CD1c-positive myeloid dendritic cell (primary cell): Measurements from ENCODE around the gene PRR5L.

Experiments used
- DNase-seq: peaks from one replicate; pipeline ENCODE4 v3.0.0-alpha.2; 2016; ENCODE audit errors: extremely low spot score

Gene PRR5L

DNA sequence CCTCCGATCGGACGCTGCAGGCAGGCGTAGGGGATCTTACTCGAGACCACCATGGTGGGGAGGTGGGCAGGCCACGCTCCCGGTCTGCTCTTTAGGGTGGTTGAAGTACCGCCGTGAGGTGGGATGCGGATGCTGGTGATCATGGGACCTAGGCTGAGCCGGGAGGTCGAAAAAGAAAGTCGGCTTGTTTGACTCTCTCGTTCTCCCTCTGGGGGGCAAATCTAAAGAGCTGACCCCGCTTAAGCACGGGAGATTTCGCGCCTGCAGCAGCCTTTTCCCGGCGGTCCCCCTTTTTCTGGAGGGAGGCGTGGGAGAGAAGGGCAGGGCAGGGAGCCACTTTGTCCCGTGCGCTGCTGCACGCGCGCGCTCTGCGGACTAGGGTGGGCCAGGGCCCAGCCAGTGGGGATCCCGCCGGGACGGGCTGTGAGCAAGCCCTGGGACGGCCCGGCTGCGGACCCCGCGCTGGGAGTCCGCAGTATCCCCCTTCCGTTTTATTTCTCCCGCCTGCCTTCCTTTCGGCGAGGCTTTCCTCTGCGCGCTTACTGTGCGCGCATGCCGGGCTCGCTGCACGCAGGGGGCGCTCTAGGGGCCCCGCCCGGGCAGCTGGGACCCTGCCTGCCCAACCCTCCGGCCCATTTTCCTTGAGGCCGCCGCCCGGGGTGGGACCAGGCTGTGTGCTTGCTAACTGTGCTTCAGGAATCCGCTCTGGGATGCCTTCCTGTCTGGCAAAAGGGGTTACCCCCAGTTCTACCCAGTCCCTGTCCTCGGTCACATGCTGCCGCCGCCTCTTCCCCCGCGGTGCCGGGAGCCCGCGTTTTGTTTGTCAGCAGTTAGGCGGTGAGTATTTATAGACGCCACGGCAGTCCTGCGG is 81.0 kb downstream of the PRR5L start:
- DNase-seq: peak; percentile 63

- DNase-seq: peak; percentile 50
Observed at GRCh38 chr11:36377759-36378564, 81.9 kb downstream of the PRR5L start.

DNA sequence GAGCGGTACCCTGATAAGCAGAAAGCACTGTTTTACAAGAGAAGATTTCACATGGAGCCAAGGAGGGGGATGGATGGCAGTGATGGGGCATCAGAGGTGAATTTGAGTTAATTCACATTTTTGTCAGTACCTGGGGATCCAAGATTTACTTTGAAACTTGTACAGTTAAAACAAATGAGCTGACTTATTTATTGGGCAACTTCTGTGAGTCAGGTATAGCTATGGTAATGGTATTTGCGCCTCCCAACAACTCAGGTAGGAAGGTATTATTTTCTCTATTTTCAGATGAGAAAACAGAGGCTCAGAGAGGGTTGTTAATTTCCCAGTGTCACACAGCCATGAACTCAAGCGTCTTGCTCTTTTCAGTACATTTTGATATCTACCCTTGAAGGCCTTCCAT is 83.6 kb downstream of the PRR5L start:
- DNase-seq: no peak

- DNase-seq: no peak
Observed at GRCh38 chr11:36380296-36381014, 84.4 kb downstream of the PRR5L start.

DNA sequence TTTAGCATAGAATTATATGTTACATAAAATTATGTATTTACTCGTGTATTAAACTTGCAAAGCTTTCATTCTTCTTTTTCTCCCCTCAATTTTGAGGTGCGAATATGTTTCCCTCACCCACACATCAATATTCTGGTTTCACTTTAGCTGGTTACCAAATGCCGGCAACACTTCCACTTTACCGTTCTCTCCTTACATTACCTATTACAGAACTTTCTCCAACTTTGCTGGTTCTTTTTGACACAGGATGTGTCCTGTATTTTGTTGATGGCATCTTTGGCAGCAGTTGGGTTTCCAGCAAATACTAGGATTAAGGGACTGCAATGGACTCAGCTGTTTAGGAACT is 84.9 kb downstream of the PRR5L start:
- DNase-seq: peak; percentile 42

DNA sequence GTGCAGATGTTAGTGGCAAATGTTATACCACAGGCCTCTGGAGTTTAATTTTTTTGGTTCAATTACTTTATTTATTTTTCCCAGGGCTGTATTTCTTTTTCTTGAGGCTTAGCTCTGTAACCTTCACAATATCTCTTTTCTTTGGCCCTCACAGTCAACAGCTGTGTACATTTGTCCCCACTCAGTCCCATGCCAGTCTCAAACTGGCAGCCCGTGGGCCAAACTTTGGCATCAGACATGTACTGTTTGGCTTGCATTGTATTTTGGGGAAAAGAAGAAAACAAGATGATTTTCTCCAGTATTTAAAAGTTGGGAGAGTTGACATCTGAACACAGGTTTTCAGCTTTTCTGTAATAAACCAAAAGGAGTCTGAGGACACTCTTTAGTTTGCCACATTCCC is 87.1 kb downstream of the PRR5L start:
- DNase-seq: no peak

- no peak for DNase-seq
Observed at GRCh38 chr11:36385121-36385970, 89.3 kb downstream of the PRR5L start.

DNA sequence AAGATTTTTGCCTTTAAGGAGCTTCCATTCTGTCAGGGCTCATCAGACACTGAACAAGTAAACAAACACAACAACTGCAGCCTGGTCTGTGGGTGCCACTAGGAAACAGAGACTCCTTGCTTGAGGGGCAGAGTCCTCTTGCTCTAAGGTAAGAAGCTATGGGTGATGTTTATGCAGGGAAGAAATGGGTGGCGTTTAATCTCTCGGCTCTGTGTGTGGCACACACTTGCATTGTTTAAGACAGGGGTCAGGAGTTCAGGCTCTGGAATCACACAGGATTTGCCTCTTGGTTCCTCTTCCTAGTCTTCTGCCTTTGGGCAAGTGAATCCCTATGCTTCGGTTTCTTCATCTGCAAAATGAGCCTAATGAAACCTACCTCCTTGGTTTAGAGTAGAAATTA is 90.3 kb downstream of the PRR5L start:
- DNase-seq: peak; percentile 42

GRCh38 chr11:36388071-36388470 is 92.0 kb downstream of the PRR5L start:
- DNase-seq: peak; percentile 46

- DNase-seq: peak; percentile 24
Observed at GRCh38 chr11:36388951-36389350, 92.9 kb downstream of the PRR5L start.

- DNase-seq: no peak
Observed at GRCh38 chr11:36389811-36390210, 93.7 kb downstream of the PRR5L start.

GRCh38 chr11:36390963-36391471 is 94.9 kb downstream of the PRR5L start:
- DNase-seq: peak; percentile 91

- DNase-seq: peak; percentile 40
Observed at GRCh38 chr11:36392196-36392595, 96.1 kb downstream of the PRR5L start.

GRCh38 chr11:36394056-36394455 is 98.0 kb downstream of the PRR5L start:
- no peak for DNase-seq

- no peak for DNase-seq
Observed at GRCh38 chr11:36394926-36395325, 98.8 kb downstream of the PRR5L start.

DNA sequence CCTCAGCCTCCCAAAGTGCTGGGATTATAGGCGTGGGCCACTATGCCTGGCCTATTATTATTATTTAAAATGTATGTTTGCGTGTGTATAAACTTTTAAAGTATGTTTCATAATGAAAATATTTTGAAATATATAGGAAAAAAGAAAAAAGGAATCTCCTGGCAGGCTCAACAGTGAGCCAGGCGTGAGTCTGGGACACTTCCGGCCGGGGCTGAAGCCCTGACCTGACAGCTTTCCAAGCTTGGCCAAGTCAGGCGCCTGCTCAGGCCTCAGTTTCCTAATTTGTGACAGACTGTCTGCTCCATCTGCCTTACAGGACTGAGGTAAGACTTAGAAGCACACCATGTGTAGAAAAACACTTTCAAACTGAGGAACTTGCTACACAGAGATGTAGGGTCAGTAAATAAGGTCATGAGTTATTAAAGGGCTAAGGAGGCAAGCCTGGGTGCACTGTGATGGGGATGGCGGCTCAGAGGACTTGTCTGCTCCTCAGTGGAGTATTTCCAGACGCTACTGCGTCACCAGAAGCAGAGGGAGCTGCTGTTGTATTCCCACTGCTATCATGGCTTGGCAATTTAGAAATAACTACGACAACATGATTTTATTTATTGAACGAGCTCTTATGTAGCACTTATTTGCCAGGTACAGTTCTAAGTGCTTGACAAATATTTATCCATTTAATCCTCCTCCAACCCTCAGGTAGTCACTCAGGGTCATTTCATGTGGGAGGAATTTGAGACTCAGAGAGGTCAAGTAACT is 100.1 kb downstream of the PRR5L start:
- DNase-seq: no peak

DNA sequence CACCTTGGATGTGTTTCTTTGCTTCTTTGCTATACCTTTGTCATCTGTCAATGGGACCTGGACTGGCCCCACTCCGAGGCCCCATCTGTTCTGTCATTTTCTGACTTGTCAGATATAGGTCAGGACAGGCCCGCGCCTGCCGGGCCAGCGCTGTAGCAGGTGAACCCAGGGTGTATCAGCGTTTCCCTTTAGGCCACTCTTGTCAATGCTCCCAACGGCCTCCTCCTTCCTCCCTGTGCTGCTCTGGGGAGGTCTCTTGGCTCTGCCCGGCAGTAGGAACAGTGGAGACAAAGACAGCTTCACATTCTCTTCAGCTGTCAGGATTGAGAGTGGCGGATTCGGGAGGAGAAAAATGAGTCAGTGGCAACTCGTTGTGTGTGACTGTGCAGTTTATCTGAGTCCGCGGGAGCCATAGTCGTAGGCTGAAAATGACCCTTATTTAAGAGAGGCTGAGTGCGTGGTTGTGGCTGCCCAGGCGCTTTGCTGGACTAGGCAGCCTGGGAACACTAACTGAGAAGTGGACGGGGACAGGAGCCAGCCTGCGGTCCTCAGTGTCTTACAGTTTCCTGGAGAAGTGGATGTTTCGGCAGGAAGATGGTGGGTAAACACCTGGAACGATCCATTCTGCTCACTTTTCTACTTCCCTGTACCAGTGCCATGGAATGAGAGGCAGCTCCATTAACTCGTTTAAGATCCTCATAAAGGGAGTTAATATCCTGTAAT is 102.3 kb downstream of the PRR5L start:
- no peak for DNase-seq

DNA sequence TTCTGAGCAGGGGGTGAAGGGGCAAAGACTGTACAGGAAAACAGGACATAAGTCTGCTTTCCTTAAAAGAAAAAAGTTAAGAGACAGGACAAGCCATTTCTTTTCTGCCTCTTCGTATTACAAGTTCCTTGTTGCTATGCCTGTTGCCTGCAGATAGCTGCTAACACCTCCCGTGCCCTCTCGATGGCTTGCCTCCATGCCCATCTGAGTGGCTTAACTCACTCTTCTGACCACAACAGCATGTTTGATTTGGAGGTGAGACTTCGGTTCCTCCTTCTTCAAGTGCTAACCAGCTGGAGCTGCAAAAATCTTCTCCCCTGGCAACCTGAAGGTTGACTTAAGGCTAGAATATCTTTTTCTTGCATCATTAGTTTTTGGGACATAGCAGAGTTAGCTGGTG is 103.1 kb downstream of the PRR5L start:
- no peak for DNase-seq

- DNase-seq: no peak
Observed at GRCh38 chr11:36399745-36400144, 103.7 kb downstream of the PRR5L start.
